ENCODE measurements around the gene CACNA2D3.

CACNA2D3 gene

GRCh38 chr3:54294214-54294613, 171.9 kb downstream of the CACNA2D3 start:
- DNase-seq = no peak

GRCh38 chr3:54296531-54296930, 174.2 kb downstream of the CACNA2D3 start:
- no peak for DNase-seq

GRCh38 chr3:54299169-54299935, 177.0 kb downstream of the CACNA2D3 start:
- DNase-seq = no peak

GRCh38 chr3:54303517-54304375, 181.4 kb downstream of the CACNA2D3 start:
- DNase-seq = no peak

- DNase-seq = no peak
These were observed 182.5 kb downstream of the CACNA2D3 start for GRCh38 chr3:54304877-54305276.

- DNase-seq = no peak
These were observed 183.2 kb downstream of the CACNA2D3 start for GRCh38 chr3:54305409-54306099.

- DNase-seq = no peak
These were observed 185.3 kb downstream of the CACNA2D3 start for GRCh38 chr3:54307566-54308180.

- no peak for DNase-seq
These were observed 187.2 kb downstream of the CACNA2D3 start for GRCh38 chr3:54309601-54310000.

- no peak for DNase-seq
These were observed 188.9 kb downstream of the CACNA2D3 start for GRCh38 chr3:54311211-54311747.

GRCh38 chr3:54312156-54312899, 190.0 kb downstream of the CACNA2D3 start:
- no peak for DNase-seq

GRCh38 chr3:54313418-54313817, 191.1 kb downstream of the CACNA2D3 start:
- no peak for DNase-seq

GRCh38 chr3:54321520-54321919, 199.2 kb downstream of the CACNA2D3 start:
- no peak for DNase-seq

GRCh38 chr3:54322354-54322753, 200.0 kb downstream of the CACNA2D3 start:
- peak; percentile 4 for DNase-seq

- no peak for DNase-seq
These were observed 201.8 kb downstream of the CACNA2D3 start for GRCh38 chr3:54324103-54324502.

- no peak for DNase-seq
These were observed 204.6 kb downstream of the CACNA2D3 start for GRCh38 chr3:54326951-54327350.

GRCh38 chr3:54331341-54331740, 209.0 kb downstream of the CACNA2D3 start:
- DNase-seq = no peak

GRCh38 chr3:54337846-54338245, 215.5 kb downstream of the CACNA2D3 start:
- DNase-seq = no peak

- no peak for DNase-seq
These were observed 217.3 kb downstream of the CACNA2D3 start for GRCh38 chr3:54339608-54340007.

GRCh38 chr3:54341811-54342210, 219.5 kb downstream of the CACNA2D3 start:
- no peak for DNase-seq

- no peak for DNase-seq
These were observed 220.3 kb downstream of the CACNA2D3 start for GRCh38 chr3:54342676-54343075.

GRCh38 chr3:54343495-54343894, 221.1 kb downstream of the CACNA2D3 start:
- DNase-seq = no peak
